GM10248 (cell line): Measurements from ENCODE around the gene CDH1.

Source experiments
- CTCF ChIA-PET: fragments of 300-600 bp; sonication (Branson Sonifier 250); formaldehyde crosslinking; extraction: SDS; loops from one replicate; lab custom pipeline; 2021; ENCODE audit warnings: antibody characterized with exemption; lab: Yijun Ruan, JAX
- POLR2A ChIA-PET: fragments of 350-650 bp; sonication (Branson Sonifier 250); formaldehyde crosslinking; extraction: SDS; loops from one replicate; lab custom pipeline; 2020; ENCODE audit warnings: antibody characterized with exemption; lab: Yijun Ruan, JAX
- DNase-seq: peaks from one replicate; pipeline ENCODE4 v3.0.0; 2012; ENCODE audit errors: extremely low spot score
- CTCF ChIP-seq: IDR thresholded peaks from 2 replicates; pipeline ENCODE4 v1.5.1; 2012; ENCODE audit warnings: mild to moderate bottlenecking, low read depth; ENCODE audit errors: extremely low read depth, missing control alignments, control extremely low read depth

Gene CDH1

GRCh38 chr16:68772030-68772681 is 35.1 kb downstream of the CDH1 start:
- ChIA-PET POLR2A (no interaction called here), CTCF (no interaction called here)
- no peak for TF ChIP-seq CTCF
- no peak for DNase-seq

DNA sequence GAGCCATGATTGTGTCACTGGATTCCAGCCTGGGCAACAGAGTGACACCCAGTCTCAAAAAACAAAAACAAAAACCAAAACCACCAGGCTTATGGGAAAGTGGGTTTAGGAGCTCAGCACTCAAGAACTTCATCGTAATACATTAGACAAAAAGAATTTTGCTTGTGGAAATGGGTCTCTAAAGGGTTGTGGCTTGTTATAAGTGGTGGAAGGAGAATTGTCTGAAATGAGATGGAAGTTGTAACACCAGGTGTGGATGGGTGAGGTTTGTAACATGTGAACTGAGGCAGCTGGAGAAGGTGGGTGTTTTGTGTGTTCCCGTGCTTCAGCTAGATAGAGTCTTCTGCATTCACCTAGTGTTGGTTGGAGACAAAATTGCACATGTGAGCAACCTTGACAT is 35.8 kb downstream of the CDH1 start:
- POLR2A ChIA-PET, result interaction anchor here (0.7 kb wide), 1 partner anchor 9 kb away, joined by 5 read pairs; no protein-coding TSS in a partner anchor
- CTCF ChIA-PET, result interaction anchor here (1.7 to 2.3 kb wide), 2 partner anchors 10 to 28 kb away, joined by 5 to 6 read pairs; no protein-coding TSS in a partner anchor
- no peak for DNase-seq
- TF ChIP-seq CTCF, result no peak

DNA sequence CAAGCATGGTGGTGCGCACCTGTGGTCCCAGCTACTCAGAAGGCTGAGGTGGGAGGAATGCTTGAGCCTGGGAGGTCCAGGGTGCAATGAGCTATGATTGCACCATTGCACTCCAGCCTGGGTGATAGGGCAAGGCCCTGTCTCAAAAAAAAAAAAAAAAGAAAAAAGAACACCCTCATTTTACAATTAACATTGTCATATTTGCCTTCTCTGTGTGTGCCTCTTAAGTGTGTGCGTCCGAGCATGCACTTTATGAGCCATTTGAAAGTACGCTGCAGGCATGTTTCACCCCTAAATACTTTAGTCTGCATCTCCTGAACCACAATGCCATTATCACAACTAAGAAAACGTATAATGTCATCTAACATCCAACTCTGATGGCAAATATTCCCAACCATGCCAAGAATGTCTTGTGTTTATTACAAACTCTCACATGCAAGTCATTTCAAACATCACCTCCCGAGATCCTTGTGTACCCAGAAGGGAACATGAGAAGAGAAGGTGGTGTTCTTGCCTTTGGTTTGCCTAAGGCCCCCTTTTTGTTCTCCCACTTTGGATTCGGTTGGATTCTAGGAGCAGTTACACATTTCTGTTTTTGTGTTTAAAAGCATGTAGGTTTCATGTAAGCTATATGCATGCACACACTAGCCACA is 38.0 kb downstream of the CDH1 start:
- DNase-seq, result no peak
- CTCF ChIA-PET, result interaction anchor here (0.9 to 3.2 kb wide), 6 partner anchors 11 to 29 kb away, joined by 3 to 11 read pairs (median 4); no protein-coding TSS in a partner anchor
- POLR2A ChIA-PET, result interaction anchor here (0.7 to 1.3 kb wide), 3 partner anchors 12 to 792 kb away, joined by 3 to 7 read pairs (median 6); no protein-coding TSS in a partner anchor
- no peak for TF ChIP-seq CTCF

- DNase-seq, result peak; percentile 39
- TF ChIP-seq CTCF, result no peak
- CTCF ChIA-PET, result interaction anchor here (0.7 to 3.2 kb wide), 6 partner anchors 11 to 248 kb away, joined by 3 to 11 read pairs (median 6); no protein-coding TSS in a partner anchor
- POLR2A ChIA-PET, result interaction anchor here (0.5 to 0.8 kb wide), 3 partner anchors 19 to 656 kb away, joined by 3 to 7 read pairs (median 3); no protein-coding TSS in a partner anchor
Observed at GRCh38 chr16:68776821-68777485, 39.9 kb downstream of the CDH1 start.

DNA sequence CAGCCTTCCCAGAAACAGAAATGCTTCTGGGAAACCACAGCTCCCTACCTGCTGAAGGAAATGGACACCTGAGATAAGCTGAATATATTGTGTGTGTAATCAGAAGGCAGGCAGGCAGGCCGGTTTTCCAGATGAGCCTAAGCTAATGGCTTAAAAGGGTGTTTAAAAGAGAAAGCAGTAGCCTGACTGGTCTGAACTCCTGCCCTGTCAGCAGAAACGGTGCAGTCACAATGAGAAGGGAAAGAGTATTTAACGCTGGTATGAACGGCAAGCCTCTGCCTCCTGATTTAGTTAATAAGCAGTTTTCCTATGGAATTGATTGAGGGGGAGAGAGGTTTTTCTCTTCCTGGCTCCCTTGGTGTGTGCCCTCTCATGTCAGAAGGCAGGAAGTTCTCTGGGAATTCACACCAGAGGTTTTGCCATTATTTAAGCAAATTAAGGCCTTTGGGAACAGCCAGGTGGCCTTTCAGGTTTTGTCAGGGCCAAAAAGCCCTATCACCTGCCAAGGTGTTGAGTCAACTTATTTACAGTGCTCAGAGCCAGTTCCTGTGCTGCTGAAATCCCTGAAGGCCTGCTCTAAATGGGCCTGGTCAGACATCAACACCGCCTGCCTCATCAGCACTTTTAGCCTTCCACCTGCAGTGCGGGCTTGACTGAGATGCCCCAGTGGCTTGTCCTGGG is 41.6 kb downstream of the CDH1 start:
- no peak for DNase-seq
- TF ChIP-seq CTCF, result no peak
- ChIA-PET POLR2A (no interaction called here), CTCF (interaction anchor here (1.0 kb wide), 1 partner anchor 22 kb away, joined by 4 read pairs; no protein-coding TSS in a partner anchor)

- ChIA-PET CTCF (interaction anchor here (1.5 kb wide), 1 partner anchor 11 kb away, joined by 3 read pairs; no protein-coding TSS in a partner anchor), POLR2A (interaction anchor here (1.0 kb wide), 1 partner anchor 63 kb away, joined by 3 read pairs; the partner anchor contains the start of gene TANGO6)
- no peak for TF ChIP-seq CTCF
- no peak for DNase-seq
Observed at GRCh38 chr16:68779891-68780290, 42.8 kb downstream of the CDH1 start.
